Measurements from ENCODE around the gene SOCS3.

GRCh38 chr17:78368854-78369495 lies 9.1 kb upstream of the SOCS3 start:
- no peak for TF ChIP-seq CTCF (conservative IDR thresholded peaks at IDR 0.05)
- TF ChIP-seq EZH2 (IDR thresholded peaks at IDR 0.05; ENCODE audit: low read depth) = no peak
